ENCODE results near the gene ALDH1B1. TPM values are rescaled to one million over a fixed set of nuclear protein-coding genes. Genes with fewer than 3 reads are reported as not detected.

ALDH1B1 gene
- polyA plus RNA-seq, 1 experiment, result 38.4 TPM

GRCh38 chr9:38435521-38435920, 43.0 kb downstream of the ALDH1B1 start:
- Histone ChIP-seq H3K4me3 (ENCODE audit: low read depth, low read length) (no peak overlapping the region), H3K27me3 (ENCODE audit: control insufficient read depth, insufficient read depth, low read length) (no peaks in the 10 kb centered on the region), H3K36me3 (ENCODE audit: control insufficient read depth, insufficient read depth, low read length) (no peaks in the 10 kb centered on the region)
- DNase-seq (ENCODE audit: low read depth), result peak; percentile 27
- no peak for TF ChIP-seq CTCF (IDR thresholded peaks at IDR 0.05; ENCODE audit: insufficient read depth, low read depth, low read length)
- POLR2A ChIA-PET, result no interaction called here
- CTCF ChIA-PET, result interaction anchor here (0.7 to 5.2 kb wide), 5 partner anchors 8 to 522 kb away, joined by 3 to 36 read pairs (median 3); no protein-coding TSS in a partner anchor

GRCh38 chr9:38436708-38437107, 44.2 kb downstream of the ALDH1B1 start:
- TF ChIP-seq CTCF (IDR thresholded peaks at IDR 0.05; ENCODE audit: insufficient read depth, low read depth, low read length), result no peak
- ChIA-PET CTCF (interaction anchor here (1.1 to 1.3 kb wide), 2 partner anchors 20 to 523 kb away, joined by 3 read pairs; no protein-coding TSS in a partner anchor), POLR2A (no interaction called here)
- H3K27me3 ChIP-seq (ENCODE audit: control insufficient read depth, insufficient read depth, low read length), result no peaks in the 10 kb centered on the region
- no peak overlapping the region for H3K4me3 ChIP-seq (ENCODE audit: low read depth, low read length)
- H3K36me3 ChIP-seq (ENCODE audit: control insufficient read depth, insufficient read depth, low read length), result no peaks in the 10 kb centered on the region
- DNase-seq (ENCODE audit: low read depth), result no peak

- Histone ChIP-seq H3K36me3 (ENCODE audit: control insufficient read depth, insufficient read depth, low read length) (no peaks in the 10 kb centered on the region), H3K4me3 (ENCODE audit: low read depth, low read length) (no peak overlapping the region), H3K27me3 (ENCODE audit: control insufficient read depth, insufficient read depth, low read length) (no peaks in the 10 kb centered on the region)
- ChIA-PET CTCF (interaction anchor here (1.3 kb wide), 1 partner anchor 21 kb away, joined by 3 read pairs; no protein-coding TSS in a partner anchor), POLR2A (interaction anchor here (0.6 kb wide), 1 partner anchor 421 kb away, joined by 3 read pairs; no protein-coding TSS in a partner anchor)
- DNase-seq (ENCODE audit: low read depth), result no peak
- no peak for TF ChIP-seq CTCF (IDR thresholded peaks at IDR 0.05; ENCODE audit: insufficient read depth, low read depth, low read length)
These were observed 44.8 kb downstream of the ALDH1B1 start for GRCh38 chr9:38437193-38437823.

- DNase-seq (ENCODE audit: low read depth), result no peak
- no peak overlapping the region for H3K4me3 ChIP-seq (ENCODE audit: low read depth, low read length)
- ChIA-PET POLR2A (no interaction called here), CTCF (no interaction called here)
- H3K36me3 ChIP-seq (ENCODE audit: control insufficient read depth, insufficient read depth, low read length), result no peaks in the 10 kb centered on the region
- TF ChIP-seq CTCF (IDR thresholded peaks at IDR 0.05; ENCODE audit: insufficient read depth, low read depth, low read length), result no peak
- no peaks in the 10 kb centered on the region for H3K27me3 ChIP-seq (ENCODE audit: control insufficient read depth, insufficient read depth, low read length)
These were observed 46.9 kb downstream of the ALDH1B1 start for GRCh38 chr9:38439291-38439915.

- H3K36me3 ChIP-seq (ENCODE audit: control insufficient read depth, insufficient read depth, low read length), result no peaks in the 10 kb centered on the region
- no peak overlapping the region for H3K4me3 ChIP-seq (ENCODE audit: low read depth, low read length)
- ChIA-PET CTCF (no interaction called here), POLR2A (no interaction called here)
- TF ChIP-seq CTCF (IDR thresholded peaks at IDR 0.05; ENCODE audit: insufficient read depth, low read depth, low read length), result no peak
- DNase-seq (ENCODE audit: low read depth), result no peak
- no peaks in the 10 kb centered on the region for H3K27me3 ChIP-seq (ENCODE audit: control insufficient read depth, insufficient read depth, low read length)
These were observed 47.4 kb downstream of the ALDH1B1 start for GRCh38 chr9:38439916-38440301.

All from BJ (cell line).